GM23338 (cell line): Measurements from ENCODE around the gene ERC1.

Source experiments
- CTCF ChIP-seq, 2 experiments: fragments of 200-600 bp in 1 of 2; sonication (generic) in 1 of 2; conservative IDR thresholded peaks; 2 replicates each; pipeline versions ENCODE4 v1.5.1 to v1.6.1; 2016 to 2017; ENCODE audit warnings: antibody characterized with exemption in 2 of 2, low read depth in 2 of 2, mild to moderate bottlenecking in 2 of 2, moderate library complexity in 1 of 2
- EZH2 ChIP-seq: fragments of 200-600 bp; sonication (generic); IDR thresholded peaks from one replicate; pipeline ENCODE4 v1.8.0; 2017; ENCODE audit warnings: antibody characterized with exemption, mild to moderate bottlenecking, low read depth; ENCODE audit not compliant: unreplicated experiment
- EZH2phosphoT487 ChIP-seq: fragments of 200-600 bp; sonication (generic); IDR thresholded peaks from one replicate; pipeline ENCODE4 v1.8.1; 2018; ENCODE audit warnings: antibody characterized with exemption; ENCODE audit not compliant: unreplicated experiment
- JUNB ChIP-seq: IDR thresholded peaks from one replicate; pipeline ENCODE4 v1.6.1; 2016; ENCODE audit warnings: antibody characterized with exemption; ENCODE audit not compliant: unreplicated experiment
- POLR2AphosphoS5 ChIP-seq: IDR thresholded peaks from 2 replicates; pipeline ENCODE4 v1.6.1; 2016; ENCODE audit warnings: antibody characterized with exemption, low read depth
- REST ChIP-seq: IDR thresholded peaks from one replicate; pipeline ENCODE4 v1.6.1; 2018; ENCODE audit warnings: antibody characterized with exemption; ENCODE audit not compliant: unreplicated experiment
- ZNF114 ChIP-seq: fragments of 250-450 bp; sonication (Bioruptor Pico); IDR thresholded peaks from 2 replicates; pipeline ENCODE4 v1.5.0; 2020; ENCODE audit warnings: mild to moderate bottlenecking, moderate library complexity
- ZNF462 ChIP-seq: fragments of 250-450 bp; sonication (Bioruptor Pico); IDR thresholded peaks from 2 replicates; pipeline ENCODE4 v1.5.0; 2020; ENCODE audit warnings: mild to moderate bottlenecking, moderate library complexity

- no peak for TF ChIP-seq EZH2
- no peak for TF ChIP-seq CTCF (conservative IDR thresholded peaks at IDR 0.05; ENCODE audit: low read depth in 2 of 2)
- no peak for TF ChIP-seq EZH2phosphoT487
- no peak for TF ChIP-seq POLR2AphosphoS5
- TF ChIP-seq JUNB = no peak
- no peak for TF ChIP-seq ZNF114 (CRISPR knock-in tag)
- TF ChIP-seq REST = no peak
- no peak for TF ChIP-seq ZNF462 (CRISPR knock-in tag)
These were observed 68.1 kb downstream of the ERC1 start for GRCh38 chr12:1059162-1059561.
